ENCODE measurements around the gene MAN2A2. TPM values are rescaled to one million over a fixed set of nuclear protein-coding genes. Genes with fewer than 3 reads are reported as not detected.

The MAN2A2 gene
- total RNA-seq, 1 donor from 2014 or later: 90.4 TPM

GRCh38 chr15:90883526-90883975 lies 19.6 kb upstream of the MAN2A2 start:
- Histone ChIP-seq H3K4me1 (peaks cover 10 to 30% of the 10 kb centered on the region in 2 donors), H3K9me3 (no peaks in the 10 kb centered on the region), H3K27ac (peak overlapping the region; percentile 90 to 94), H3K4me3 (peak overlapping the region; percentile 61 to 75), H3K27me3 (no peaks in the 10 kb centered on the region), H3K36me3 (peaks cover 34 to 41% of the 10 kb centered on the region in 2 donors)
- no peak for TF ChIP-seq CTCF (IDR thresholded peaks at IDR 0.05)
- intact Hi-C loops (cut with DNase I): loop anchor here (10.0 kb wide), 3 partner anchors 359 to 989 kb away; partner anchors contain the start of genes AP3S2 and CRTC3
- DNase-seq (ENCODE audit: low spot score in 2 of 2): no peak

GRCh38 chr15:90883976-90884718 lies 19.0 kb upstream of the MAN2A2 start, which contains the start of gene FES:
Gene FES, plus strand, starts transcription at chr15:90884504. Its CDS starts 542 bp downstream, at chr15:90885046.
- Histone ChIP-seq H3K27ac (peak within 1 kb of the TSS; percentile 90 to 94), H3K9me3 (no peaks in the 10 kb centered on the region), H3K4me3 (peak within 1 kb of the TSS; percentile 61 to 75), H3K27me3 (no peaks in the 10 kb centered on the region), H3K36me3 (peaks cover 30 to 35% of the 10 kb centered on the region in 2 donors), H3K4me1 (peaks cover 10 to 30% of the 10 kb centered on the region in 2 donors)
- no peak for TF ChIP-seq CTCF (IDR thresholded peaks at IDR 0.05)
- intact Hi-C loops (cut with DNase I): loop anchor here (2.0 to 10.0 kb wide), 4 partner anchors 167 to 989 kb away; partner anchors contain the start of genes AP3S2, BLM and CRTC3
- DNase-seq (ENCODE audit: low spot score in 2 of 2): no peak

GRCh38 chr15:90884719-90885431 lies 18.2 kb upstream of the MAN2A2 start:
- no peak for DNase-seq (ENCODE audit: low spot score in 2 of 2)
- H3K4me1 ChIP-seq: peaks cover 10 to 30% of the 10 kb centered on the region in 2 donors

GRCh38 chr15:90885432-90886290 lies 17.4 kb upstream of the MAN2A2 start:
- Histone ChIP-seq H3K9me3 (no peaks in the 10 kb centered on the region), H3K36me3 (peaks cover 30 to 33% of the 10 kb centered on the region in 2 donors), H3K4me3 (peak overlapping the region; percentile 8 to 75), H3K27ac (peak overlapping the region; percentile 90 to 94), H3K27me3 (no peaks in the 10 kb centered on the region), H3K4me1 (peaks cover 10 to 30% of the 10 kb centered on the region in 2 donors)
- intact Hi-C loops (cut with DNase I): loop anchor here (1.0 to 10.0 kb wide), 7 partner anchors 47 to 991 kb away; partner anchors contain the start of genes AP3S2, BLM, CRTC3 and HDDC3
- peak; percentile 36 to 85 for DNase-seq (ENCODE audit: low spot score in 2 of 2)
- peak; percentile 96 to 99 (median 98) for TF ChIP-seq CTCF (IDR thresholded peaks at IDR 0.05)

More at GRCh38 chr15:90884719-90885431, 18.2 kb upstream of the MAN2A2 start:
- no peak for TF ChIP-seq CTCF (IDR thresholded peaks at IDR 0.05)
- Histone ChIP-seq H3K4me3 (peak overlapping the region; percentile 61 to 75), H3K27me3 (no peaks in the 10 kb centered on the region), H3K36me3 (peaks cover 30 to 33% of the 10 kb centered on the region in 2 donors), H3K27ac (peak overlapping the region; percentile 90 to 94), H3K9me3 (no peaks in the 10 kb centered on the region)
- intact Hi-C loops (cut with DNase I): loop anchor here (2.0 to 10.0 kb wide), 6 partner anchors 47 to 990 kb away; partner anchors contain the start of genes AP3S2, BLM, CRTC3 and HDDC3

- TF ChIP-seq CTCF (IDR thresholded peaks at IDR 0.05): no peak
- no peak for DNase-seq (ENCODE audit: low spot score in 2 of 2)
- intact Hi-C loops (cut with DNase I): loop anchor here (1.0 to 10.0 kb wide), 6 partner anchors 46 to 991 kb away; partner anchors contain the start of genes AP3S2, CRTC3 and HDDC3
- H3K4me3 ChIP-seq: peak overlapping the region in 1 of 2 donors; percentile 75
- H3K36me3 ChIP-seq: peaks cover 32 to 33% of the 10 kb centered on the region in 2 donors
- H3K27me3 ChIP-seq: no peaks in the 10 kb centered on the region
- H3K4me1 ChIP-seq: peaks cover 10 to 30% of the 10 kb centered on the region in 2 donors
- peak overlapping the region; percentile 90 to 94 for H3K27ac ChIP-seq
- no peaks in the 10 kb centered on the region for H3K9me3 ChIP-seq
These were observed 16.8 kb upstream of the MAN2A2 start for GRCh38 chr15:90886291-90886614.
